Measurements from ENCODE around the gene HOOK2. TPM values are rescaled to one million over a fixed set of nuclear protein-coding genes. Genes with fewer than 3 reads are reported as not detected.

Gene HOOK2
- total and polyA plus RNA-seq, 10 donors: 7.1 to 27.4 (median 23.4) TPM

DNA sequence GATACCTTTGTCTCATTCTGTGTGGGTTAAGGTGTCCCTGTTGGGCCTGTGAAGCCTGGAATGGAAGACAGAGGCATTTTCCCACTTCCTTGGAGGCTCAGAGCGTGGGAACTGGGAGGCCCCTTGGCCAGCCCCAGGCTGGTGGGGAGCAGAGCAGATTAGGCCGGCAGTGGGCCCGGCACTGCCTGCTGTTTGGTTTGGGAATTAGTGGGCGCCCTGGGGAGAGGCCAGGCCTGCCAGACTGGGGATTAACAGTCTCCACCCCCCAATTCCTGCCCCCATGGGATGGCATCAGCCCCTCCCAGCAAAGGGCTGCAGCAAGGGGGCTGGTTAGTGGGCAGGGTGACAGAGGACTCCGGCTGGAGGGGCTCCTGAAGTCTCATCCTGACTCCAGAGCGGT is 26.9 kb downstream of the HOOK2 start:
- Histone ChIP-seq H3K27ac (no peak overlapping the region), H3K4me3 (no peak overlapping the region), H3K9me3 (peaks cover 0 to 13% (median 11%) of the 10 kb centered on the region in 8 donors), H3K27me3 (replicated peaks in 1 of 7) (peaks cover 0 to 37% (median 0%) of the 10 kb centered on the region in 7 donors), H3K36me3 (peaks cover 9 to 51% (median 40%) of the 10 kb centered on the region in 6 donors), H3K4me1 (peaks cover 0 to 8% (median 0%) of the 10 kb centered on the region in 6 donors)
- TF ChIP-seq CTCF (IDR thresholded peaks at IDR 0.05 in 8 of 11, conservative IDR thresholded peaks at IDR 0.05 in 3 of 11): no peak
- no peak for TF ChIP-seq POLR2A (IDR thresholded peaks at IDR 0.05)
- intact Hi-C loops (cut with DNase I; ENCODE audit: low total_unique reads): no loop called here
- no peak for DNase-seq
- WGBS, 5 donors: 88 to 94% (median 90%) methylated on average over 1 to 6 of the region's 6 CpGs

DNA sequence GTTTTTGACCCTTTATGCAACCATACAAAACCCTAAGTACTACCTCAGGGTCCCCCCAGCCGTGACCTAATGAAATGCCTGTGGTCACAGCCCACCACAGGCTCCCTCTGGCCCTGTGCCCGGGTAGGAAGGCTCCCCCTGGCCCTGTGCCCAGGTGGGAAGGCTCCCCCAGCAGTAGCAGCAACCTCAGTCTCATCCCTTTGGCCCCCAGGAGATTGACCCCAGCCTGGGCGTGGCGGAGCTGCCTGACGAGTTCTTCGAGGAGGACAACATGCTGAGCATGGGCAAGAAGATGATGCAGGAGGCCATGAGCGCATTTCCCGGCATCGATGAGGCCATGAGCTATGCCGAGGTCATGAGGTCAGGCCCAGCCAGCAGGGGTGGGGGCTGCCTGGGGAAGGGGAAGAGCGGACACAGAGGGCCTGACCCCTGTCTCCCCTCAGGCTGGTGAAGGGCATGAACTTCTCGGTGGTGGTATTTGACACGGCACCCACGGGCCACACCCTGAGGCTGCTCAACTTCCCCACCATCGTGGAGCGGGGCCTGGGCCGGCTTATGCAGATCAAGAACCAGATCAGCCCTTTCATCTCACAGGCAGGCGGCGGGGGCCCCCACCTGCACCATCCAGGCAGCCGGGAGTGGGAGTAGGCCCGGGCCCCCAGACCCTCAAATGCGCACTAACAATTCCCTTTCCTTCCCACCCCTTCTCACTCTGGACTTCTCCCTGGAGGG is 30.0 kb downstream of the HOOK2 start:
- intact Hi-C loops (cut with DNase I; ENCODE audit: low total_unique reads): no loop called here
- H3K9me3 ChIP-seq: peaks cover 0 to 13% (median 11%) of the 10 kb centered on the region in 8 donors
- peaks cover 0 to 8% (median 0%) of the 10 kb centered on the region in 6 donors for H3K4me1 ChIP-seq
- TF ChIP-seq CTCF (IDR thresholded peaks at IDR 0.05 in 8 of 11, conservative IDR thresholded peaks at IDR 0.05 in 3 of 11): no peak
- TF ChIP-seq POLR2AphosphoS5 (IDR thresholded peaks at IDR 0.05): peak in 1 of 3 donors; percentile 33
- H3K4me3 ChIP-seq: no peak overlapping the region
- H3K36me3 ChIP-seq: peaks cover 9 to 83% (median 47%) of the 10 kb centered on the region in 6 donors
- WGBS, 5 donors: 80 to 84% (median 84%) methylated on average over 11 to 22 of the region's 22 CpGs
- no peak for DNase-seq
- H3K27ac ChIP-seq: no peak overlapping the region
- peaks cover 0 to 12% (median 0%) of the 10 kb centered on the region in 7 donors for H3K27me3 ChIP-seq (replicated peaks in 1 of 7)

DNA sequence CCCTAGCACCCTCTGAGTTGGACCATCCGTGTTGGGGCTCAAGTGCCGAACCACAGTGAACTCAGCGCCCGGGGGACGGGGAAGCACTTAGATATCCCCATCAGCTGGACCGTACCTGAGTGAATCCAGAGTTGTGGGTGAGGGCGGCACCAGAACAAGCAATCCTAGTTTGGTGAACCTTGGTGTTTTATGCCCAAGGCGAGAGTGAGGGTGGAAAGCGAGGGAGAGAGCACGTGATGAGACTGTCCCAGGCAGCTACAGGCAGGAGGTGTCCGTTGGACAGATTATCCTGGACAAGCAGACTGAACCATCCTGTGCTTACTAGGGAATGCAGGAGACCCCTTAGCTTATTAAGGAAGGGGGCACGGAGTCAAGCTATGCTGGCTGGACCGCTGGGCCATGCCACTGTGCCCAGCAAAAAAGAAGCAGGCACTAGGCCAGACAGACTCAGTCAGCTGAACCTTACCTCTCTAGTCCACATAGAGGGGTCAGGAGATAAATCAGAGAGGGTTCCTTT is 37.5 kb downstream of the HOOK2 start:
- intact Hi-C loops (cut with DNase I; ENCODE audit: low total_unique reads): no loop called here
- H3K27ac ChIP-seq: peak overlapping the region in 6 of 8 donors; percentile 90 to 94 (median 92)
- TF ChIP-seq POLR2AphosphoS5 (IDR thresholded peaks at IDR 0.05): no peak
- no peak for TF ChIP-seq CTCF (IDR thresholded peaks at IDR 0.05 in 8 of 11, conservative IDR thresholded peaks at IDR 0.05 in 3 of 11)
- TF ChIP-seq POLR2A (IDR thresholded peaks at IDR 0.05): no peak
- WGBS, 5 donors: 11 to 15% (median 14%) methylated on average over 13 of the region's 13 CpGs
- no peaks in the 10 kb centered on the region for H3K27me3 ChIP-seq (replicated peaks in 1 of 7)
- peaks cover 0 to 47% (median 16%) of the 10 kb centered on the region in 6 donors for H3K36me3 ChIP-seq
- H3K9me3 ChIP-seq: no peaks in the 10 kb centered on the region
- peaks cover 21 to 59% (median 41%) of the 10 kb centered on the region in 6 donors for H3K4me1 ChIP-seq
- DNase-seq: no peak
- peak overlapping the region; percentile 62 to 99 (median 92) for H3K4me3 ChIP-seq

Measured in spleen (tissue), 11 donors.